ENCODE results near the gene LMF2.
A peak's percentile ranks its signal among the peaks of the same experiment; 100 is the strongest.

Gene LMF2

GRCh38 chr22:50526834-50527801 lies 19.6 kb upstream of the LMF2 start:
- peak overlapping the region; percentile 87 for H3K27ac ChIP-seq (ENCODE audit: low read length)
- peak overlapping the region; percentile 23; the same call in 1 of the 2 replicates for H2AFZ ChIP-seq (ENCODE audit: low read length)
- peak overlapping the region; percentile 92 for H3K9ac ChIP-seq (ENCODE audit: low read length)
- H3K4me2 ChIP-seq (ENCODE audit: low read depth, low read length): peak overlapping the region; percentile 91
- H3K79me2 ChIP-seq (ENCODE audit: low read length): peaks cover 35% of the 10 kb centered on the region
- TF ChIP-seq EZH2phosphoT487 (IDR thresholded peaks at IDR 0.05; ENCODE audit: low read length) (no peak), EZH2 (optimal IDR thresholded peaks at IDR 0.05; ENCODE audit: low read depth, low read length) (no peak), CTCF (IDR thresholded peaks at IDR 0.05; ENCODE audit: low read length) (no peak)
- H3F3A ChIP-seq (ENCODE audit: insufficient read depth, low read length): peaks cover 26% of the 10 kb centered on the region
- peak overlapping the region; percentile 88 for H3K4me3 ChIP-seq (ENCODE audit: low read length)
- DNase-seq: no peak
- H3K9me2 ChIP-seq (replicated peaks; ENCODE audit: insufficient read depth, low read length): no peaks in the 10 kb centered on the region
- no peaks in the 10 kb centered on the region for H4K20me1 ChIP-seq (ENCODE audit: insufficient read depth, low read length)
- peaks cover 9% of the 10 kb centered on the region; the same call in 1 of the 2 replicates for H3K27me3 ChIP-seq (replicated peaks; ENCODE audit: insufficient read depth, low read length)
- peaks cover 30% of the 10 kb centered on the region for H3K4me1 ChIP-seq (ENCODE audit: low read length)
- H3K9me3 ChIP-seq (replicated peaks; ENCODE audit: insufficient read depth, low read length): no peaks in the 10 kb centered on the region
- H3K36me3 ChIP-seq (replicated peaks; ENCODE audit: insufficient read depth, low read length): no peaks in the 10 kb centered on the region

DNA sequence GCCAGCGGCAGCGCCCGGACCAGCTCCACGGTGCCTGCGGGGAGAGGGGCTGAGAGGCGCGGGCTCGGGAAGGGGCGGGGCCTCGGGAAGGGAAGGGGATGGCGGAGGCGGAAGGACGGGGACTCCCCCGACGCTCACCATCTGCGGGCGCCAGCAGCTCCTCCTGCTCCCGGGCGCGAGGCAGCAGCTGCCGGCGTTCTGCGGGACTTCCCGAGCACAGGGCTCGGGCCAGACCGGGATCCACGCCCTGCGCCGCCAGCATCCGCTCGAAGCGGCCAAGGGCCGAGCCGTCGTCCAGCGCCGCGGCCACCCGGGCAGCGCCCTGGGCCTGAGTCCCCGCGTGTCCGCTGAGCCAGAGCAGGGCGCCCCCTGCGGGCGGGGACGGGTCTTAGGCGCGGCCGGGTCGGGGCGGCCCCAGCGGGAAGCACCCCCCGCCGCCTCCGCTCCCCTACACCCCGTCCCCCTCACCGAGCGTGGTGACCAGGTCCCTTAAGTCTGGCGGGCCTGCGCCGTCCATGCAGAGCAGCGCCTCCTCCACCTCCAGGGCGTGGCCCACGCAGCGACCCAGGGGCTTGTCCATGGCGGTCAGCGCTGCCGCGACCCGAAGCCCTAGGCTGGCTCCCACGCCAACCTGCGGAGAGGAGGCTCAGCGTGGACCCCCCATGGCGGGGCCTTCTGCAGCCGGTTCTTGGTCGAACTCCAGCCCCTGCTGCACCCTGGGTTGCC lies 18.8 kb upstream of the LMF2 start:
- Histone ChIP-seq H3K9ac (ENCODE audit: low read length) (peak overlapping the region; percentile 92), H3K36me3 (replicated peaks; ENCODE audit: insufficient read depth, low read length) (no peaks in the 10 kb centered on the region), H3K4me1 (ENCODE audit: low read length) (peaks cover 26% of the 10 kb centered on the region), H4K20me1 (ENCODE audit: insufficient read depth, low read length) (no peaks in the 10 kb centered on the region), H2AFZ (ENCODE audit: low read length) (peak overlapping the region; percentile 23; the same call in 1 of the 2 replicates), H3K79me2 (ENCODE audit: low read length) (peaks cover 36% of the 10 kb centered on the region), H3K27ac (ENCODE audit: low read length) (peak overlapping the region; percentile 87), H3K27me3 (replicated peaks; ENCODE audit: insufficient read depth, low read length) (peaks cover 4% of the 10 kb centered on the region; the same call in 1 of the 2 replicates), H3K4me3 (ENCODE audit: low read length) (peak overlapping the region; percentile 88), H3K9me3 (replicated peaks; ENCODE audit: insufficient read depth, low read length) (no peaks in the 10 kb centered on the region), H3K4me2 (ENCODE audit: low read depth, low read length) (peak overlapping the region; percentile 91), H3F3A (ENCODE audit: insufficient read depth, low read length) (peaks cover 26% of the 10 kb centered on the region), H3K9me2 (replicated peaks; ENCODE audit: insufficient read depth, low read length) (no peaks in the 10 kb centered on the region)
- TF ChIP-seq CTCF (IDR thresholded peaks at IDR 0.05; ENCODE audit: low read length): peak; percentile 71
- no peak for TF ChIP-seq EZH2phosphoT487 (IDR thresholded peaks at IDR 0.05; ENCODE audit: low read length)
- TF ChIP-seq EZH2 (optimal IDR thresholded peaks at IDR 0.05; ENCODE audit: low read depth, low read length): no peak
- DNase-seq: peak; percentile 80

GRCh38 chr22:50525858-50526107 lies 18.3 kb upstream of the LMF2 start:
- no peak for DNase-seq
- peak overlapping the region; percentile 92 for H3K9ac ChIP-seq (ENCODE audit: low read length)
- H3K27ac ChIP-seq (ENCODE audit: low read length): peak overlapping the region; percentile 87
- no peaks in the 10 kb centered on the region for H3K27me3 ChIP-seq (replicated peaks; ENCODE audit: insufficient read depth, low read length)
- no peaks in the 10 kb centered on the region for H3K36me3 ChIP-seq (replicated peaks; ENCODE audit: insufficient read depth, low read length)
- peaks cover 23% of the 10 kb centered on the region for H3K4me1 ChIP-seq (ENCODE audit: low read length)
- H4K20me1 ChIP-seq (ENCODE audit: insufficient read depth, low read length): no peaks in the 10 kb centered on the region
- peaks cover 26% of the 10 kb centered on the region for H3F3A ChIP-seq (ENCODE audit: insufficient read depth, low read length)
- peak overlapping the region; percentile 91; the same call in 1 of the 2 replicates for H3K4me2 ChIP-seq (ENCODE audit: low read depth, low read length)
- peak overlapping the region; percentile 88 for H3K4me3 ChIP-seq (ENCODE audit: low read length)
- no peaks in the 10 kb centered on the region for H3K9me2 ChIP-seq (replicated peaks; ENCODE audit: insufficient read depth, low read length)
- H3K79me2 ChIP-seq (ENCODE audit: low read length): peaks cover 39% of the 10 kb centered on the region
- no peaks in the 10 kb centered on the region for H3K9me3 ChIP-seq (replicated peaks; ENCODE audit: insufficient read depth, low read length)
- no peak for TF ChIP-seq CTCF (IDR thresholded peaks at IDR 0.05; ENCODE audit: low read length)
- no peak for TF ChIP-seq EZH2 (optimal IDR thresholded peaks at IDR 0.05; ENCODE audit: low read depth, low read length)
- no peak for TF ChIP-seq EZH2phosphoT487 (IDR thresholded peaks at IDR 0.05; ENCODE audit: low read length)
- H2AFZ ChIP-seq (ENCODE audit: low read length): peak overlapping the region; percentile 23; the same call in 1 of the 2 replicates

Data from MM.1S (cell line).